ENCODE data around the gene ARHGEF28.

Gene ARHGEF28

DNA sequence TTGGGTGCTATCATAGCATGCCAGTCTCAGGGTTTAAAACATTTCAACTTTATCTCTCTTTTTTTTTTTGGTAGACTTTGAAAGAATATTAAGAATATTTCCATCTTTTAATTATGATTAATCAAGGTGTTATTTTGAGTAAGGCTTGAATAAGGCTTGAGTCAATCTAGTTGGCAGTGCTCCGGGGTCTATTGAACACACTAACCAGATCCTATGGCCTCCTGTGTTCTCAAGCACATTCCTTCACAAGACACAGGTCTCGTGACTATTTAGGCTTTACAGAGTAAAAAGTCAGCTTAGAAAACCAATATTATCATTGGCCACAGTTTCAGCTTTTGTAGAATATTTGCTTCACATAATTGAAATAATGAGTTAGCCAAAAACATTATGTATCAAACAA is 151.2 kb downstream of the ARHGEF28 start:
- no peak overlapping the region for H2AK5ac ChIP-seq (ENCODE audit: low read length)
- no peak overlapping the region for H3K9ac ChIP-seq (ENCODE audit: low read length)
- no peaks in the 10 kb centered on the region for H3K79me1 ChIP-seq (ENCODE audit: low read length)
- no peak overlapping the region for H3K18ac ChIP-seq (ENCODE audit: low read length)
- DNase-seq: no peak
- no peak overlapping the region for H2BK5ac ChIP-seq (ENCODE audit: low read length)
- H3K4ac ChIP-seq (ENCODE audit: low read depth, low read length): no peak overlapping the region
- no peak overlapping the region for H3K27ac ChIP-seq (ENCODE audit: low read depth, low read length)
- H3K36me3 ChIP-seq (ENCODE audit: control insufficient read depth, insufficient read depth, low read length): no peaks in the 10 kb centered on the region
- H2BK15ac ChIP-seq (replicated peaks; ENCODE audit: low read depth): no peak overlapping the region
- H3K23ac ChIP-seq (ENCODE audit: low read length): no peak overlapping the region
- no peak overlapping the region for H2BK120ac ChIP-seq (ENCODE audit: low read depth, low read length)
- H3K79me2 ChIP-seq (ENCODE audit: control insufficient read depth, insufficient read depth, low read length): no peaks in the 10 kb centered on the region
- WGBS (ENCODE audit: extremely low coverage, insufficient coverage, low lambda C conversion rate): no CpG with 5 or more reads among the region's 2 CpGs
- no peak overlapping the region for H4K5ac ChIP-seq (ENCODE audit: low read length)
- H3K27me3 ChIP-seq (ENCODE audit: insufficient read depth, low read length, poor library complexity): no peaks in the 10 kb centered on the region
- H4K8ac ChIP-seq (ENCODE audit: low read depth, low read length): no peak overlapping the region
- no peak overlapping the region for H3K4me2 ChIP-seq (ENCODE audit: low read length)
- H3K4me3 ChIP-seq (ENCODE audit: low read length): no peak overlapping the region
- no peak overlapping the region for H3K56ac ChIP-seq (ENCODE audit: low read length)
- H3K4me1 ChIP-seq (ENCODE audit: control insufficient read depth, low read depth, low read length): no peaks in the 10 kb centered on the region

DNA sequence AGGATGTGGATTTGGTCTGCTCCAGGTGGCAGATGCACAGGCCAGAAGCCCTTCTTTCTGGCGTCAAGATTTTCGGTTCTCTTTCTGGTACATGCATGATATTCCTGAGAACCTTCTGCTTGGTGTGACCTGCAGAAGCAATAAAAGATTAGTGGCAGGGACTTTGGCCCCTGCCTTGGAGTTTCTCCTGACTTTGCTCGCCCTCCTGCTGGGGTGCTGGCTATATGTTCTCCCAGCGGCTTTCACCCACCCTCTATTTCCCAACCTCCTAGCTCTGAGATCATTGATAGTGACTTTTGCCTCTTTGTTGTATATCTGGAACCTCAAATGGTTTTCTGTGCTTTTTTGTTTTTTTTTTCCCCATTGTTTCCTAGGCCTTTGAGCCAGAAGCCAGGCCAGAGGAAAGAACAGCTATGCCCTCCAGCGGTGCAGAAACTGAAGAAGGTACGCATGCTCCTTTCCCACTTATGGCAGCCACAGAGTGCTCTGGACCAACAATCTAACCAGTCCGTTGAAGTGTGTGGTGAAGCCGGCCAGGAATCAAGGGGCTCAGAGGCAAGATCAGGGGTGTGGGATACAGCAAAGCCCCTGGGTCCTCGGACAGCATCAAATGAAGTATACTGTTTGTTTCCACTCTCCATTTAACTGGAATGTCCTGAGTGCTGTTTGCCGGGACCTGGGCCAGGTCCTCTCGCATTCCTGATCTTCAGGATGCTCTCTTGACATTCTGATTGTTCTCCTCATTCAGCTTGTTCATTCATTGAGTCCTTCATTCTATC is 154.5 kb downstream of the ARHGEF28 start:
- Histone ChIP-seq H2AK5ac (ENCODE audit: low read length) (no peak overlapping the region), H3K4me1 (ENCODE audit: control insufficient read depth, low read depth, low read length) (no peaks in the 10 kb centered on the region), H3K79me2 (ENCODE audit: control insufficient read depth, insufficient read depth, low read length) (no peaks in the 10 kb centered on the region), H3K56ac (ENCODE audit: low read length) (no peak overlapping the region), H2BK120ac (ENCODE audit: low read depth, low read length) (no peak overlapping the region), H4K8ac (ENCODE audit: low read depth, low read length) (no peak overlapping the region), H3K27ac (ENCODE audit: low read depth, low read length) (no peak overlapping the region), H3K18ac (ENCODE audit: low read length) (no peak overlapping the region), H3K4me3 (ENCODE audit: low read length) (no peak overlapping the region), H3K4me2 (ENCODE audit: low read length) (no peak overlapping the region), H4K5ac (ENCODE audit: low read length) (no peak overlapping the region), H3K4ac (ENCODE audit: low read depth, low read length) (no peak overlapping the region), H3K23ac (ENCODE audit: low read length) (no peak overlapping the region), H3K79me1 (ENCODE audit: low read length) (no peaks in the 10 kb centered on the region), H3K9ac (ENCODE audit: low read length) (no peak overlapping the region), H3K27me3 (ENCODE audit: insufficient read depth, low read length, poor library complexity) (no peaks in the 10 kb centered on the region), H2BK5ac (ENCODE audit: low read length) (no peak overlapping the region), H2BK15ac (replicated peaks; ENCODE audit: low read depth) (no peak overlapping the region), H3K36me3 (ENCODE audit: control insufficient read depth, insufficient read depth, low read length) (no peaks in the 10 kb centered on the region)
- no peak for DNase-seq
- no CpG with 5 or more reads among the region's 11 CpGs for WGBS (ENCODE audit: extremely low coverage, insufficient coverage, low lambda C conversion rate)

DNA sequence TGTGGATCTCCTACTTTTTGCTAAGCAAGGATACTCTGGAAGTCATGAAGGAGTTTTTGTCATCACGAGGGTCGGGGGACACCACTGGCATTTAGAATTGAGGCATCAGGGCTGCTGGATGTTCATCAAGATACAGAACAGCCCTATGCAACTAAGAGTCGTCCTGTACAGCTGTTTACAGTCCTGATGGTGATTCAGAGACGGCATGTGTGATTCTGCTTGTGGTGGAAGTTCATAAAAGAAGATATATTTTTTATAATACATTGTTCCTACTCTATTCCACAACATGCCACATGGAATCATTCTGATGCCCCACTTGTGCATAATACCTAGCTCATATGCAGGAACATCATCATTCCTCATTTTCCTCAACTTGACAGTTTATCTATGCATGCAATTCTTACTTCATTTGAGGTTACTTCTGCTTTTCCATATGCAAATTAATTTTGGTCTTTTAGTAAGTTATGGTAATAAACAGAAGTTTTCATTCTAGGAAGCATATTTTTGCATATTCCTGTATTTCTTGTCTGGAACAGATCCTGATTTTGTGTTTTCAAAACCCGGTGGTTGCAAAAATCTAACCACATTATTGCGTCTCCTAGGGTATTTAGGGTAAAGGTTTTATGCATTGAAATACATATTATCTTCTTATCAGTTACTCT is 155.2 kb downstream of the ARHGEF28 start:
- H3K4me1 ChIP-seq (ENCODE audit: control insufficient read depth, low read depth, low read length): no peaks in the 10 kb centered on the region

DNA sequence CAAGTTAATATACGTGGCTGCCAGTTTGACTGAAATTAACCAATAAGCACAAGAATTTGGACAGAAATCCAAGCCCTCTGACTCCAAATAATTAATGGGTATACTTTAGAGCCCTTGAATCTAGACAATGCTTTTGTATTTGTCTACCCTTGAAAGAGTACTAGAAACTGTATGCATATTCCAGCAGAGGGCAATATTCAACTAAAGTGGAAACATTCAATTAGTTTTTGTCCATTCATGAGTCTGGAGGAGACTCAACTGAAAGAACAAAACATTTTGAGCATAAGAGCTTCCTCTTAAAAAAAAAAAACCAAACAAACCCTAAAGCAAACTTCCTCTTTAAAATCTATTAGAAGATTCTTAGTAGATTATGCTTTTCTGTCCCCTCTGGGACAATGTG is 157.8 kb downstream of the ARHGEF28 start:
- no peak overlapping the region for H3K56ac ChIP-seq (ENCODE audit: low read length)
- H3K4me3 ChIP-seq (ENCODE audit: low read length): no peak overlapping the region
- no peak overlapping the region for H3K18ac ChIP-seq (ENCODE audit: low read length)
- H3K79me1 ChIP-seq (ENCODE audit: low read length): no peaks in the 10 kb centered on the region
- no peak overlapping the region for H4K8ac ChIP-seq (ENCODE audit: low read depth, low read length)
- no peak overlapping the region for H2AK5ac ChIP-seq (ENCODE audit: low read length)
- H3K79me2 ChIP-seq (ENCODE audit: control insufficient read depth, insufficient read depth, low read length): no peaks in the 10 kb centered on the region
- H3K4ac ChIP-seq (ENCODE audit: low read depth, low read length): no peak overlapping the region
- no peak overlapping the region for H3K9ac ChIP-seq (ENCODE audit: low read length)
- no peak overlapping the region for H2BK5ac ChIP-seq (ENCODE audit: low read length)
- WGBS (ENCODE audit: extremely low coverage, insufficient coverage, low lambda C conversion rate): no CpG with 5 or more reads among the region's 1 CpG
- no peak for DNase-seq
- H2BK15ac ChIP-seq (replicated peaks; ENCODE audit: low read depth): no peak overlapping the region
- H3K4me1 ChIP-seq (ENCODE audit: control insufficient read depth, low read depth, low read length): no peaks in the 10 kb centered on the region
- no peak overlapping the region for H2BK120ac ChIP-seq (ENCODE audit: low read depth, low read length)
- H3K27me3 ChIP-seq (ENCODE audit: insufficient read depth, low read length, poor library complexity): no peaks in the 10 kb centered on the region
- no peak overlapping the region for H4K5ac ChIP-seq (ENCODE audit: low read length)
- H3K27ac ChIP-seq (ENCODE audit: low read depth, low read length): no peak overlapping the region
- no peak overlapping the region for H3K23ac ChIP-seq (ENCODE audit: low read length)
- H3K36me3 ChIP-seq (ENCODE audit: control insufficient read depth, insufficient read depth, low read length): no peaks in the 10 kb centered on the region
- H3K4me2 ChIP-seq (ENCODE audit: low read length): no peak overlapping the region

More for the DNA sequence above, 155.2 kb downstream of the ARHGEF28 start:
- Histone ChIP-seq H3K18ac (ENCODE audit: low read length) (no peak overlapping the region), H3K27ac (ENCODE audit: low read depth, low read length) (no peak overlapping the region), H3K23ac (ENCODE audit: low read length) (no peak overlapping the region), H3K4me3 (ENCODE audit: low read length) (no peak overlapping the region), H3K79me2 (ENCODE audit: control insufficient read depth, insufficient read depth, low read length) (no peaks in the 10 kb centered on the region), H2BK15ac (replicated peaks; ENCODE audit: low read depth) (no peak overlapping the region), H3K4me2 (ENCODE audit: low read length) (no peak overlapping the region), H3K4ac (ENCODE audit: low read depth, low read length) (no peak overlapping the region), H2AK5ac (ENCODE audit: low read length) (no peak overlapping the region), H3K79me1 (ENCODE audit: low read length) (no peaks in the 10 kb centered on the region), H3K36me3 (ENCODE audit: control insufficient read depth, insufficient read depth, low read length) (no peaks in the 10 kb centered on the region), H2BK120ac (ENCODE audit: low read depth, low read length) (no peak overlapping the region), H2BK5ac (ENCODE audit: low read length) (no peak overlapping the region), H3K27me3 (ENCODE audit: insufficient read depth, low read length, poor library complexity) (no peaks in the 10 kb centered on the region), H4K8ac (ENCODE audit: low read depth, low read length) (no peak overlapping the region), H3K9ac (ENCODE audit: low read length) (no peak overlapping the region), H4K5ac (ENCODE audit: low read length) (no peak overlapping the region), H3K56ac (ENCODE audit: low read length) (no peak overlapping the region)
- no peak for DNase-seq
- no CpG with 5 or more reads among the region's 6 CpGs for WGBS (ENCODE audit: extremely low coverage, insufficient coverage, low lambda C conversion rate)

DNA sequence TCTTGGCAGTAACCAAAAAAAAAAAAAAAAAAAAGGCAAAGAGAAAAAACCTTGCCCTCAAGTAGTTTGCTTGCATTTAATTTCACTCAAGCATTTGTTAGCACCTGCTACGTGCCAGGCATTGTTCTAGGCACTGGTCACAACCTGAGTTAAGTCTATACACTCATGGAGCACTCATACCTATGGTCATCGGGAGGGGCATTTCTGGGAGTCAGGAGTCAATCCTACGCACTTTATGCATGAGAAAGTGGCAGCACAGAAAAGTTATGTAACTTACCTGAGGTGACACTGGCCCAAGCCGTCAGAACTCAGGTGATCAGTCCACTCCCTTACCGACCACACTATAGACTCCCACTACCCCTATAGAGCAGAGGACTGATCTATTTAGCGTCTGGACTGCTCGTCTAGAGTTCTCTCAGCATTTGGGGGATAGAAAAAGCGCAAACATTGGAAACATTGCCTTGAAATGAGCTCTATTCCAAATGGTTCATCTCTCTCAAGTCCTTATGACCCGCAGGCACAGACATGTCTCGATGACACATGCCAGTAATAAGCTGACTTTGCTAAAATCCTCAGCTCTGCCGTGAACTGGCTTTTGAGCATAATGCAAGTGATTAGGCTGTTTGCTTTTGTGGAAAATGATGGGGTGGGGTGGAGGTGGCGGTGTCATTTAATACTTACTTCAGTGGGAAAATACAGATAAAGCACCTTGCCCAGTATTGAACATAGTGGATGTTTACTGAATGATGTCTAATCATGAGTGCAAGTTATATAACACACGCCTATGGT is 160.2 kb downstream of the ARHGEF28 start:
- Histone ChIP-seq H2BK15ac (replicated peaks; ENCODE audit: low read depth) (no peak overlapping the region), H3K23ac (ENCODE audit: low read length) (no peak overlapping the region), H3K4me3 (ENCODE audit: low read length) (no peak overlapping the region), H3K27ac (ENCODE audit: low read depth, low read length) (no peak overlapping the region), H3K36me3 (ENCODE audit: control insufficient read depth, insufficient read depth, low read length) (no peaks in the 10 kb centered on the region), H4K8ac (ENCODE audit: low read depth, low read length) (no peak overlapping the region), H2AK5ac (ENCODE audit: low read length) (no peak overlapping the region), H3K4ac (ENCODE audit: low read depth, low read length) (no peak overlapping the region), H3K18ac (ENCODE audit: low read length) (no peak overlapping the region), H4K5ac (ENCODE audit: low read length) (no peak overlapping the region), H3K79me2 (ENCODE audit: control insufficient read depth, insufficient read depth, low read length) (no peaks in the 10 kb centered on the region), H3K56ac (ENCODE audit: low read length) (no peak overlapping the region), H2BK120ac (ENCODE audit: low read depth, low read length) (no peak overlapping the region), H3K79me1 (ENCODE audit: low read length) (no peaks in the 10 kb centered on the region), H3K9ac (ENCODE audit: low read length) (no peak overlapping the region), H2BK5ac (ENCODE audit: low read length) (no peak overlapping the region), H3K4me2 (ENCODE audit: low read length) (no peak overlapping the region), H3K4me1 (ENCODE audit: control insufficient read depth, low read depth, low read length) (no peaks in the 10 kb centered on the region), H3K27me3 (ENCODE audit: insufficient read depth, low read length, poor library complexity) (no peaks in the 10 kb centered on the region)
- no CpG with 5 or more reads among the region's 13 CpGs for WGBS (ENCODE audit: extremely low coverage, insufficient coverage, low lambda C conversion rate)
- DNase-seq: no peak
